Measurements from ENCODE around the gene MDFI. TPM values are rescaled to one million over a fixed set of nuclear protein-coding genes. Genes with fewer than 3 reads are reported as not detected.

Gene MDFI
- total RNA-seq, 1 experiment from 2014 or later = 59.1 TPM

GRCh38 chr6:41654698-41655151 lies 16.5 kb downstream of the MDFI start:
- ChIA-PET CTCF (interaction anchor here (0.5 kb wide), 1 partner anchor 51 kb away, joined by 3 read pairs; no protein-coding TSS in a partner anchor), POLR2A (no interaction called here)
- Mint-ChIP-seq H3K9me3 (ENCODE audit: unreplicated experiment) (no peaks in the 10 kb centered on the region), H3K27me3 (ENCODE audit: insufficient read depth, unreplicated experiment) (peaks cover 23% of the 10 kb centered on the region), H3K4me1 (ENCODE audit: insufficient read depth, unreplicated experiment) (no peaks in the 10 kb centered on the region), H3K36me3 (ENCODE audit: insufficient read depth, unreplicated experiment) (peaks cover 22% of the 10 kb centered on the region), H3K27ac (ENCODE audit: low read depth, unreplicated experiment) (no peak overlapping the region), H3K4me3 (ENCODE audit: unreplicated experiment) (no peak overlapping the region)
- DNase-seq (ENCODE audit: unreplicated experiment) = no peak
- no TSS peak for BruUV-seq (replicated peaks)
- TF ChIP-seq CTCF (IDR thresholded peaks at IDR 0.05; ENCODE audit: unreplicated experiment) = no peak
- intact Hi-C loops (cut with micrococcal nuclease) = no loop called here

- POLR2A ChIA-PET = no interaction called here
- peaks cover 18% of the 10 kb centered on the region for H3K36me3 Mint-ChIP-seq (ENCODE audit: insufficient read depth, unreplicated experiment)
- no peak for TF ChIP-seq CTCF (IDR thresholded peaks at IDR 0.05; ENCODE audit: unreplicated experiment)
- H3K27ac Mint-ChIP-seq (ENCODE audit: low read depth, unreplicated experiment) = no peak overlapping the region
- no peaks in the 10 kb centered on the region for H3K9me3 Mint-ChIP-seq (ENCODE audit: unreplicated experiment)
- no peak for DNase-seq (ENCODE audit: unreplicated experiment)
- H3K4me1 Mint-ChIP-seq (ENCODE audit: insufficient read depth, unreplicated experiment) = no peaks in the 10 kb centered on the region
- BruUV-seq (replicated peaks) = no TSS peak
- CTCF ChIA-PET = interaction anchor here (0.5 to 0.7 kb wide), 3 partner anchors 51 to 459 kb away, joined by 3 read pairs; no protein-coding TSS in a partner anchor
- H3K27me3 Mint-ChIP-seq (ENCODE audit: insufficient read depth, unreplicated experiment) = peaks cover 27% of the 10 kb centered on the region
- no peak overlapping the region for H3K4me3 Mint-ChIP-seq (ENCODE audit: unreplicated experiment)
- intact Hi-C loops (cut with micrococcal nuclease) = no loop called here
Observed at GRCh38 chr6:41655176-41655575, 16.9 kb downstream of the MDFI start.

GRCh38 chr6:41655646-41656001 lies 17.4 kb downstream of the MDFI start:
- ChIA-PET CTCF (interaction anchor here (0.5 to 0.7 kb wide), 3 partner anchors 52 to 460 kb away, joined by 3 read pairs; no protein-coding TSS in a partner anchor), POLR2A (no interaction called here)
- Mint-ChIP-seq H3K27me3 (ENCODE audit: insufficient read depth, unreplicated experiment) (peaks cover 29% of the 10 kb centered on the region), H3K9me3 (ENCODE audit: unreplicated experiment) (no peaks in the 10 kb centered on the region), H3K4me1 (ENCODE audit: insufficient read depth, unreplicated experiment) (no peaks in the 10 kb centered on the region), H3K36me3 (ENCODE audit: insufficient read depth, unreplicated experiment) (peaks cover 13% of the 10 kb centered on the region), H3K4me3 (ENCODE audit: unreplicated experiment) (no peak overlapping the region), H3K27ac (ENCODE audit: low read depth, unreplicated experiment) (no peak overlapping the region)
- DNase-seq (ENCODE audit: unreplicated experiment) = no peak
- no TSS peak for BruUV-seq (replicated peaks)
- intact Hi-C loops (cut with micrococcal nuclease) = no loop called here
- TF ChIP-seq CTCF (IDR thresholded peaks at IDR 0.05; ENCODE audit: unreplicated experiment) = no peak

- POLR2A ChIA-PET = no interaction called here
- CTCF ChIA-PET = interaction anchor here (0.6 to 1.1 kb wide), 3 partner anchors 53 to 460 kb away, joined by 3 to 4 read pairs (median 3); no protein-coding TSS in a partner anchor
- no peak for DNase-seq (ENCODE audit: unreplicated experiment)
- no TSS peak for BruUV-seq (replicated peaks)
- H3K4me3 Mint-ChIP-seq (ENCODE audit: unreplicated experiment) = no peak overlapping the region
- no peaks in the 10 kb centered on the region for H3K4me1 Mint-ChIP-seq (ENCODE audit: insufficient read depth, unreplicated experiment)
- peaks cover 33% of the 10 kb centered on the region for H3K27me3 Mint-ChIP-seq (ENCODE audit: insufficient read depth, unreplicated experiment)
- H3K9me3 Mint-ChIP-seq (ENCODE audit: unreplicated experiment) = no peaks in the 10 kb centered on the region
- peaks cover 8% of the 10 kb centered on the region for H3K36me3 Mint-ChIP-seq (ENCODE audit: insufficient read depth, unreplicated experiment)
- no peak overlapping the region for H3K27ac Mint-ChIP-seq (ENCODE audit: low read depth, unreplicated experiment)
- TF ChIP-seq CTCF (IDR thresholded peaks at IDR 0.05; ENCODE audit: unreplicated experiment) = no peak
- intact Hi-C loops (cut with micrococcal nuclease) = no loop called here
Observed at GRCh38 chr6:41656002-41656691, 17.9 kb downstream of the MDFI start.
